NCI-H2196 (cell line): ENCODE results near the gene IL17C.
"Not testable (repeated sequence)": the region's sequence is repeated elsewhere in the genome, so short reads cannot be mapped to it uniquely, and the experiment has no call there.

ENCODE experiments used
- DNase-seq: peaks from one replicate; lab custom pipeline; 2025; ENCODE audit not compliant: unreplicated experiment; lab: John Stamatoyannopoulos, UW

IL17C gene

DNA sequence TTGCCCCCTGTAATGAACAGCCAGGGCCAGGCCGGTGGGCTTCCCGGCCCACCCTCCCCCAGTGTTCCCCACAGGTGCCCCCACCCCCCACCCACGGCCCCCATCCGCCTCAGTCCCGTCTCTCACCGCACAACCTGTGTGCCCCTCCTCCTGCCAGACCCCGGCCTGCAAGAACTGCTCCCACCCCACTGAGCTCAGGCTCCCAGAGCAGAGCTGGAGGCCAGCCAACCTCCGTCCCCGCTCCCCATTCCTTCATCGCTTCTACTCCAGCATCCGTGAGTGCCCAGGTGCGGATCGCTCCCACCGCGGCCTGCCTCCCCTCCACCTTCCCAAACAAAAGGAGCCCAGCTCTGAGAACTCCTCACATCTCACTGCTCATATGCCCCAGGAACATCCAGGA, 20.3 kb downstream of the IL17C start:
- DNase-seq: no peak

DNA sequence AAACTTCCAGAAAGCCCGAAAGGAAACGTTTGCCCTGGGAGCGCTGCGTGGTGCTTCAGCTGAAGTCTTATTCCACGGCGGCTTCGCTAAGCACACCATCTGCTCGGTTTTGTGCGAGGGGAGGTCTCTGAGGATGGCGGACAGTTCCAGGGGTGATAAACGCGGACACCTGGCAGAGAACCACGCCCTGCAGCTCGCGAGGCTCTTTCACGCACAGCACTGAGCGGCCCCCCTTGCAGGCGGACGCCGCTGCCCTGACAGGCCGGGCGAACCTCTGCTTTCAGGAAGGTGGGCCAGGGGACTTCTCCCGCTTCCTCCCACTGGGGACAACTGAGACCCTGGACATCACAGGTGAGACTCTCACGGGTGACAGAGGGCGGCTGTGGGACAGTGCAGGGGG, 20.8 kb downstream of the IL17C start:
- no peak for DNase-seq

GRCh38 chr16:88661468-88661867, 23.1 kb downstream of the IL17C start:
- no peak for DNase-seq

DNA sequence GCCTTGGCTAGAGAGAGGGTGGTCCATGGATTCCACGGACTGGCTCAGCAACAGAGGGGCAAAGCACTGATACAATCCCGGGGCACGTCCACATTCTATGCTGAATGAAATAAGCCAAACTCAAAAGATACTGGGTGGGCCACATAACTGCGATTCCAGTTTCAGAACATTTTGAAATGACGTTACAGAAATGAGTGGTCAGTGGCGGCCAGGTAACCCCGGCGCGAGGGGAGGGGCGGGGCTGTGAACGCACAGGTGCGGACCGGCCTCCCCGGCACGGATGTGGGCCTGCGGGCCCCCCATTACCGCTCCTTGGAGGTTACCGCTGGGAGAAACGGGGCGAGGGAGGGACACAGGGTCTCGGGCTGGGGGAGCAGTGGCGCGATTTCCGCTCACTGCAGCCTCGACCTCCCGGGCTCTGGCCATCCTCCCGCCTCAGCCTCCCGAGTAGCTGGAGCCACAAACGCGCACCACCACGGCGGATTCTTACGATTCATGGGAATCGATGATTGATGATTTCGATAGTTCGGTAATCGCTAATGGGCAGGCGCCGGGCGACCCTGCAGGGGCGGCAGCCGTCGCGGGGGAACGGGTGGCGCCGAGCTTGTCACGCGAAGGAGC, 24.0 kb downstream of the IL17C start:
- no peak for DNase-seq

DNA sequence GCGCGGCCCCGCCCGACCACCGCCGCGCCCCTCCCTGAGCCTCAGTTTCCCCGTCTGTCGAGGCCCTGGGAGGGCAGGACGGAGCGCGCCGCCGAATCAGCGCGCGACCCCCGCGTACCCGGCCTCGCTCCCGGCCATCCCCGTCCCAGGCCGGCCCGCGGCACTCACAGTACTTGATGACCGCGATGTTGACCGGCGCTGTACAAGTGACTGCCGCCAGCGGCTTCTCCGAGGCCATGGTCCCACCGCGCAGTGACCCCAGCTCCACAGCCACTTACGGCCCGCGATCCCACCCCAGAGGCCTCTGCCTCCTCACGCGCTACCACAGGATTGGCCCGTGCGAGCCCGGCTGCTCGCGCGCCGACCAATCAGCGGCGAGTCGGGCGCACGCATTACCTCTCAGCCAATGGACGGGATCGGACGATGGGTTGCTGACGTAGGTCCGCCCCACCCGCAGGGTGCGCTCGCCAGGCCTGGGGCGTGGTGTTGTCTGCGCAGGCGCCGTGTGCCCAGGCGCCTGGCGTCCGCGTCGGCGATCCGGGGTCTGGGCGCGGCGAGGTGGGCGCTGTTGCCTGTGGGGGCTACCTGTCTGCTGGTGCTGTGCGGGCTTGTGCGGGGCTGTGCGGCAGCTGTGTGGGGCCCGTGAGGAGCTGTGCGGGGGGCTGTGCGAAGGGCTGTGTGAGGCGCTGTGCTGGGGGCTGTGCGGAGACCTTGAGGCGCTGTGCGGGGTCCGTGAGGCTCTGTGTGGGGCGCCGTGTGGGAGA, 24.7 kb downstream of the IL17C start, which contains the start of gene MVD:
Gene MVD, minus strand, starts transcription at position 249 of the 764 bp plus-strand sequence. Its CDS starts 11 bp downstream, at position 238.
- peak; percentile 86 for DNase-seq

DNA sequence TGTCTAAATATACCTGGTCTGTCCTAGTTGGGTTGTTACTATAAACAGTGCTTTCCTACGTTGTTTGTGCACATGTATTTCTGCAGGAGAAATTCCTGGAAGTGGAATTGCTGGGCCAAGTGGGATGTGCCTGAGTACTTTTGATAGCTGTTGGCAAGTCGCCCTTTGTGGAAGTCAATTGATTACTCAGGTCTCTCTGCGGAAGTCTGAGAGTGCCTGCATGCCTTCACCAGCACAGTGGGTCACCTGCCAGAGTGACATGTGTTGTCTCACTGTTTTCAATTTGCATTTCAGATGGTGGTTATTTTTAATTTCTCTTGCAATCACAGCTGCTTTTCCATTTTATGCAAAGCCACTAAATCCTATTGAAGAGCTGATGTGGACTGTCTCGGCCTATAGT, 26.8 kb downstream of the IL17C start:
- no peak for DNase-seq

GRCh38 chr16:88665570-88665969, 27.2 kb downstream of the IL17C start:
- DNase-seq: no peak

GRCh38 chr16:88667461-88667860, 29.1 kb downstream of the IL17C start:
- DNase-seq: no peak

- not testable (repeated sequence) for DNase-seq
Observed at GRCh38 chr16:88669493-88669892, 31.1 kb downstream of the IL17C start.

DNA sequence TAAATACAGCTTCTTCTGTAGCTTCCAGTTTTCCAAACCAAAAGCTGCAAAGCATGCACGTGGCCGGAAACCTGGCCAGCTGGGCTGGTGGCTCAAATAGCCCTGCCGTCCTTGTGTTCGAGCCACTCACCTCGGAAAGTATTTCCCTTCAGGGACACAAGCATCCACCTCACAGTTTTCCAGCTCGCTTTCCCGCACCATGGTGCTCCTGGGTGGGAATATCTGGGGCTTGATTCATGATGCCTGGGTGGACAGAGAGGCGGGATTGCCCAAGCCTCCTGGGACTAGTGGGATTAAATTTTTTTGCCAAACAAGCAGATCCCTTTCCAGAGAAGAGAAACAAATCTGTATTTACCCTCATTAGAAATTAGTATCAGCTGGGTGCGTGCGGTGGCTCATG, 31.6 kb downstream of the IL17C start:
- DNase-seq: no peak

- DNase-seq: no peak
Observed at GRCh38 chr16:88671806-88672205, 33.4 kb downstream of the IL17C start.

DNA sequence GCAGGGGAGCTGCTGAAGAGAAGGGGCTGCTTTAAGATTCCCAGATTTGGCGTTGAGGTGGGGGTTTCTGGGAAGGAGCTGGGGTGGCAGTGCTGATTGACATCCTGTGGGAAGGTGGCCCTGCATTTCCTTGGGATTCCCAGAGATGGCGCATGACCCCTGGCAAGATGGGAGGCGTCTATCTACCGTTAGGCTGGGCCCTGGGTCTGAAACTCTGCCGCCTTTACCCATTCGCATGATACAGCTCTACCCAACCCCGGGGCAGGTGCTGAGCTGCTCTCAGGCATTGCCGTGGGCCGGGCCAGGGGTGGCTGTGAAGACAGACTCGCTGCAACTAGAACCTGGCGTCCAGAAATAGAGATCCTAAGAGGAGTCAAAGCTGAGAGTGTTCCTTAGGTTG, 34.4 kb downstream of the IL17C start:
- no peak for DNase-seq

GRCh38 chr16:88673716-88674379, 35.5 kb downstream of the IL17C start:
- no peak for DNase-seq

DNA sequence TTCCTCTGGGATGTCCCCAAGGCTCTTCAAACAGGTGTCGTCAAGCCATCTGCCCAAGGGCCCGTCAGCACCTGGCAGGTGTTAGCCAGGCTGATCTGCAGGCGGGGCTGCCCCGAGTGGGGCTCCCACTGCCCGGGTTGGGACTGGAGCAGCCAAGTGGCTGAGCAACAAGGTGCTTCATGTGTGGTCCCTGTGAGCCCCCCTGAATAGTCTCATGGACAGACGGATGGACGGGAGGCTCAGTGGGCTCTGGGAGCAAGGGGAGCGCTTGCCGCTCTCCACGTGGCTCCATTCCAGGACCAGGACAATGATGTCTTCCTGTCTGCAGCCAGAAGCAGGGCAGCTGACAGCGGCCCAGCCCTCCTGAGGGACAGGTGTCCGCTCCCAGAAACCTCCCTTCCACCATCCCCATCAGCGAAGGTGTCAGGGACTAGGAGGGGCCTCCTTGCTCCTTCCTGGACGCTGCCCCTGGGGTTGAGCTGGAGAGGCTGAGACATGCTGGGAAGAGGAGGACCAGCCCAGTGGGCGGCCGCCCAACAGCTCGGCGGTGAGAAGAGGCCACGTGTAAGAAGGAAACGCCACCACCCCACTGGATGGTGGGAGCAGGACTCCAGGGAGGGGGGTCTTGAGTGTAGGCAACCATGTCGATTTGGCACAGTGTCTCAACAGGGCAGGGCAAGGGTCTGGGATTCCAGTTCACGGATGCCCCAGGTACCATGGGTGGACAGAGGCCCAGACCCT, 38.3 kb downstream of the IL17C start:
- no peak for DNase-seq

DNA sequence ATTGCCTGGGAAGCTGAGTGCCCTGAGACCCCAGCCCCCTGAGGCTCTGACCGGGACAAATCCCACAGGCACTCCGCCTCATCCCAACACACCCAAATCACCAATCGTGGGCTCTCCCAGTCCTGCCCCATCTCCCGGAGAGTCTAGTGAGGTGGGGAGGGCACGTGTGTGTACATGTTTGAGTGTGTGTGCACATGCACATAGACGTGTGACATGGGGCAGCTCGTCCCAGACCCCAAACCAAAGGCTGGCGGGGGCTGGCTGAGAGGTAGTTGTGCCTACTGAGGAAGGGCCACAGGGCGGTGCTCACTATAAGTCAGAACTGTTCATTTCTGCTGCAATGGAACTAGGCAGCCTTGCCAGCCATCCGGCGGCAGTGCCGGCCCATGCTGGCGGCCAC, 39.3 kb downstream of the IL17C start:
- no peak for DNase-seq

DNA sequence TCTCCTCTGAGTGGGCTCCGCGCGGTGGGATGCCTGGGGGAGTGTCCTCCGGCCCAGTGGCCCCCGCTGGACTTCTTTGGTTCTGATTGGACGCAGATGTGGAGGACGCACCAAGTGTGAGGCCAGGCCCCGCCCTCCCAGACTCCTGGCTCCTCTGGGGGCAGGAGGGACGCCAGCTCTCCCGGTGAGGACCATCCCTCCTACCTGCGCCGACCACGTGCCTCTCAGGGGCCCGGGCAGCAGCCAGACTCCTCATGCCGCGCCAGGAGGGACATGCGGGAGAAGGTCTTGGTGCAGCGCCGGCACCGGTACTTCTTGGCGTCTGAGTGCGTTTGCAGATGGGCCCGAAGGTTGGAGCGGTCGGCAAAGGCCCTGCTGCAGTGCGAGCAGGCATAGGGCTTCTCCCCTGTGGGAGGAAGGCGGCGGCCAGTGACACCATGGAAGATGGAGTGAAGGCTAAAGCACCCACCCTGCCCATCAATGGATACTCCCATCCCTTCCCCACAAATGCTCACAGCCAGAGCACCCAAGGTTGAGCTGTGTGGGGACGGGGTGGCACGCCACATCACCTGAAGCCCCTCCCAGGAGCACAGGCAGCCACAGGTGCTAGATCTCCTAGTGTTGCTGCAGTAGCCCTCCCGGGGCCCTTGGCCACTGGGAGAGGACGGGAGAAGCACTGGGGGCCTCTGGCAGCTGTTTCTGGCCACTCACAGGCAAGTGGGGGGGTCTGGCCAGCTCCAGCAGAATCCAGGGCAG, 40.0 kb downstream of the IL17C start:
- DNase-seq: no peak

DNA sequence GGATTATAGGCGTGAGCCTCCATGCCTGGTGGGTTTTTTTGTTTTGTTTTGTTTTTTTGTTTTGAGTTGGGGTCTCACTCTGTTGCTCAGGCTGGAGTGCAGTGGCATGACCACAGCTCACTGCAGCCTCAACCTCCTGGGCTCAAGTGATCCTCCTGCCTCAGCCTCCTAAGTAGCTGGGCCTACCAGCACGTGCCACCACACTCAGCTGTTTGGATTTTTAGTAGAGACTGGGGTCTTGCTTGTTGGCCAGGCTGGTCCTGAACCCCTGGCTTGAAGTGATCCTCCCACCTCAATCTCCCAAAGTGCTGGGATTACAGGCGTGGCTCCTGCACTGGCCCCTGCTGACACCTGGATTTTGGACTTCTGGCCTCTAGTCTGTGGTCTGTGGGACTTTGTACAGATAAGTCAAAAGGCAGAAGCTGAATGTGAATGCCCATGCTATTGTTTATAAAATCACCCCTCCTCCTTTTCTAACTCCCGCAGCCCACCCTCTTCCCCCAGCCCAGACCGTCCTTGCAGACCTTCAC, 42.2 kb downstream of the IL17C start:
- DNase-seq: no peak

DNA sequence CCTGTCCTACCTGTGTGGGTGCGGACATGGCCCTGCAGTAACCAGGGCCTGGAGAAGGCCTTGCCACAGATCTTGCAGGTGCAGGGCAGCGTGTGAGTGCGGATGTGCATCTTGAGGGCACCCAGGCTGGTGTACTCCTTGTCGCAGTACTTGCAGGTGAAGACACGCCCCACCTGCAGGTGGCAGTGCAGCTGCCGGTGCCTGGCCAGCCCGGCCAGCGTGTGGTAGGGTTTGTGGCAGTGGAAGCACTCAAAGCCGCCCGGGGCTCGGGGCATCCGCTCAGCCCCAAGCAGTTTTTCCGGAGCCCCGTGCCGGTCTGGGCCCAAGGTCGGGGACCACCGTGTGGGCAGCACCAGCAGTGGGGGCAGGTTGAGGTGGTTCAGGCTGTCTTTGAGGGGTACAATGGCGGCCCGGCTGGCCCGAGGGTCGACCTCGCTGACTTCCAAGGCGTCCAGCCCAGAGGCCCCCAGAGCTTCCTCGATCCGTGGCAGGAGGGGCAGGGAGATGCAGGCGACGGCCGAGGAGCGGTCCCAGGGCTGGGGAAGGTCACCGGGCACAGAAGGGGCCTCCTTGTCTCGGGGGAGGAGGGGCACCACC, 42.8 kb downstream of the IL17C start:
- DNase-seq: no peak

DNA sequence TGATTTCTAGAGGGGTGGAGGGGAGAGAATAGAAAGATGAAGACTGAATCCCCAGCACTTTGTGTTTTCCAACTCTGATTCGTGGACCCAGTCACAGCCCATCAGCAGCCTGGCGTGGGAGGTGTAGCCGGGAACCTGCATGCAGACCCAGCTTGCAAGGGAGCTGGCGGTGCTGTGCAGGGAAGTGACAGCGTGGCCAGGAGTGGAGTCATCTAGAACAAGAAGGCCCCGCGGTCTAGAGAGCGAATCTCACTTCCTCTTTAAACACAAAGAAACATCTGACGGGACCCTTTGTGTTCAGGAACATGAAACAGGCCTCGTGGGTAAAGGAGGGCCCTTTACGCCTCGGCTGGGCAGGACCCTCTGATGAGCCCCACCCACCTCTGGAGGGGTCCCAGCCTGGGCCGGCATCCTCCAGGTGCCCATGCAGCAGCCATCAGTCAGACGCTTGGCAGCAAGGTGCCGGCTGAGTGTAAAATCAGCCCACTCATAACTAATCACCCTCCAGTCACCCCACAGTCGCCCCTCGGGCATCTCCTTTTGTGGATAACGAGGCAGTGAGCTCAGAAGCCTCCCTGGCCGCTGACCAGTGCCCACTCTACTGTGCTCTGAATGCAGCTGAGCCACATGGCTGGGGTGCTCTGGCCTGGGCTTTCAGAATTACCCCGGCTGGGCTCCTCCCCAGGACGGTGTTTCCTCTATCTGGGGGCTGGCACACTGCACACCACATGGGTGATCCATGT, 43.5 kb downstream of the IL17C start:
- DNase-seq: no peak
